Hepatocyte (in vitro differentiated cells): ENCODE measurements around the gene DGKQ. TPM values are rescaled to one million over a fixed set of nuclear protein-coding genes. Genes with fewer than 3 reads are reported as not detected.

Experiments used
- DNase-seq: peaks from one replicate; pipeline ENCODE4 v3.0.0-alpha.2; 2016; ENCODE audit warnings: low spot score
- H2AFZ ChIP-seq: fragments of 200-600 bp; sonication (generic); 2 replicates; pipeline ENCODE4 v1.6.0; 2016; ENCODE audit warnings: antibody characterized with exemption, mild to moderate bottlenecking
- H3K27ac ChIP-seq: fragments of 200-600 bp; sonication (generic); 2 replicates; pipeline ENCODE4 v1.5.1; 2016; ENCODE audit warnings: mild to moderate bottlenecking
- H3K27me3 ChIP-seq: fragments of 200-600 bp; sonication (generic); 2 replicates; pipeline ENCODE4 v1.6.1; 2016
- H3K36me3 ChIP-seq: fragments of 200-600 bp; sonication (generic); replicated peaks from 2 replicates; pipeline ENCODE4 v1.5.1; 2016; ENCODE audit warnings: low read depth; ENCODE audit not compliant: insufficient read depth
- H3K4me1 ChIP-seq: fragments of 200-600 bp; sonication (generic); 2 replicates; pipeline ENCODE4 v1.5.1; 2016; ENCODE audit warnings: mild to moderate bottlenecking, moderate library complexity; ENCODE audit not compliant: insufficient read depth
- H3K4me2 ChIP-seq: fragments of 200-600 bp; sonication (generic); 2 replicates; pipeline ENCODE4 v1.6.0; 2016
- H3K4me3 ChIP-seq: fragments of 200-600 bp; sonication (generic); 2 replicates; pipeline ENCODE4 v1.5.1; 2016; ENCODE audit warnings: mild to moderate bottlenecking
- H3K79me2 ChIP-seq: fragments of 200-600 bp; sonication (generic); 2 replicates; pipeline ENCODE4 v1.6.0; 2017; ENCODE audit warnings: mild to moderate bottlenecking
- H3K9me2 ChIP-seq: fragments of 200-600 bp; sonication (generic); replicated peaks from 2 replicates; pipeline ENCODE4 v1.6.0; 2017; ENCODE audit warnings: mild to moderate bottlenecking; ENCODE audit not compliant: insufficient read depth
- H3K9me3 ChIP-seq: fragments of 200-600 bp; sonication (generic); 2 replicates; pipeline ENCODE4 v1.5.1; 2016; ENCODE audit warnings: low read depth, mild to moderate bottlenecking
- H4K20me1 ChIP-seq: fragments of 200-600 bp; sonication (generic); 2 replicates; pipeline ENCODE4 v1.6.0; 2016; ENCODE audit warnings: mild to moderate bottlenecking; ENCODE audit not compliant: insufficient read depth, poor library complexity, severe bottlenecking
- EZH2 ChIP-seq: fragments of 200-600 bp; sonication (generic); IDR thresholded peaks from 2 replicates; pipeline ENCODE4 v1.6.1; 2016; ENCODE audit warnings: antibody characterized with exemption, mild to moderate bottlenecking, borderline replicate concordance
- EZH2phosphoT487 ChIP-seq: fragments of 200-600 bp; sonication (generic); IDR thresholded peaks from one replicate; pipeline ENCODE4 v1.6.1; 2018; ENCODE audit warnings: antibody characterized with exemption, mild to moderate bottlenecking, low read depth, moderate library complexity; ENCODE audit not compliant: unreplicated experiment, severe bottlenecking
- whole genome bisulfite sequencing: methylation state at CpG from one replicate; pipeline ENCODE4 v1.1.6; 2016; ENCODE audit warnings: low lambda C conversion rate; ENCODE audit errors: missing lambda C conversion rate; 5-methylcytosine and 5-hydroxymethylcytosine counted together
- polyA plus RNA-seq: library from polyadenylated mRNA; unstranded; fragments of >200 nt; fragmentation: Nextera tagmentation; extraction: Ambion mirVana; gene quantifications from 2 replicates; pipeline ENCODE4 v1.2.1, GENCODE V29; 2016
- total RNA-seq: library from RNA; depleted of rRNA; stranded (reverse); fragments of >200 nt; gene quantifications from 2 replicates; pipeline ENCODE4 v1.2.3, GENCODE V29; 2014
- TF ChIP-seq, protein P1 (sequence below): fragments of 200-600 bp; sonication (generic); IDR thresholded peaks from 2 replicates; pipeline ENCODE4 v1.5.1; 2016; ENCODE audit warnings: antibody characterized with exemption, mild to moderate bottlenecking; ENCODE audit not compliant: poor library complexity

Gene DGKQ
- total and polyA plus RNA-seq, 2 experiments from 2014 or later, result 17.4 to 20.7 TPM

DNA sequence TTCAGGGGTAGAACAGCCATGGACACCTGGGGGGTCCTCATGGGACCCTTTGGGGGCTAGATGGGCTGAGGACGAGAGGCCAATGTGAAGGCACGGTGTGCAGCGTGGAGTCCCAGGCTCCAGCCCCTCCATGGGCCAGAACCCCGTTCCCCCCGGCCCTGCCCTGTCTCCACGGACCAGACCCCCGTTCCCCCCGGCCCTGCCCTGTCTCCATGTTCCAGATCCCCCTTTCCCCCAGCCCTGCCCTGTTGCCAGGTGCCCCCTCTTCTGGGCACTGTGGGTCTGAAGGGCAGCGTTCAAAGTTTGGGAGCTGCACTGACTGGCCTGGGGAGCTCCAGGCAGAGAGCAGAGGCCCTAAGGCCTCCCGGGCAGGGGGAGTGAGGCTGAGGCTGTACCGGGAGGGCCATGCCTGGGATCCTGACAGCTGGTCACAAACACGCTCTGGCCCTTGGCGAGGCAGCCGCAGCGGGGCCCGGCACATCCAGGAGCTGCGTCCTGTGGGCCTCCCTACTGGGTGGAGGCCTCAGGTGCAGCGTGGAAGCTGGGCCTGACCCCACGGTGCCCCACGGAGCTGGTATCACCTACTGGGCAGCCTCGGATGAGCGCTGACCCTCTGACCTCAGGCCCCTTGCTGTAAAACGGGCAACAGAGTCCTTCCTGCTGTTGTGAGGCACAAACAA is 8.9 kb downstream of the DGKQ start:
- Histone ChIP-seq H3K36me3 (no peaks in the 10 kb centered on the region), H3K27ac (no peak overlapping the region), H4K20me1 (no peaks in the 10 kb centered on the region), H3K79me2 (no peaks in the 10 kb centered on the region), H3K4me1 (no peaks in the 10 kb centered on the region), H3K4me3 (no peak overlapping the region), H3K9me2 (no peaks in the 10 kb centered on the region), H2AFZ (no peak overlapping the region), H3K27me3 (no peaks in the 10 kb centered on the region), H3K4me2 (no peak overlapping the region), H3K9me3 (no peaks in the 10 kb centered on the region)
- DNase-seq, result no peak
- WGBS, result 95% methylated on average over 21 of the region's 23 CpGs
- TF ChIP-seq, protein P1, sequence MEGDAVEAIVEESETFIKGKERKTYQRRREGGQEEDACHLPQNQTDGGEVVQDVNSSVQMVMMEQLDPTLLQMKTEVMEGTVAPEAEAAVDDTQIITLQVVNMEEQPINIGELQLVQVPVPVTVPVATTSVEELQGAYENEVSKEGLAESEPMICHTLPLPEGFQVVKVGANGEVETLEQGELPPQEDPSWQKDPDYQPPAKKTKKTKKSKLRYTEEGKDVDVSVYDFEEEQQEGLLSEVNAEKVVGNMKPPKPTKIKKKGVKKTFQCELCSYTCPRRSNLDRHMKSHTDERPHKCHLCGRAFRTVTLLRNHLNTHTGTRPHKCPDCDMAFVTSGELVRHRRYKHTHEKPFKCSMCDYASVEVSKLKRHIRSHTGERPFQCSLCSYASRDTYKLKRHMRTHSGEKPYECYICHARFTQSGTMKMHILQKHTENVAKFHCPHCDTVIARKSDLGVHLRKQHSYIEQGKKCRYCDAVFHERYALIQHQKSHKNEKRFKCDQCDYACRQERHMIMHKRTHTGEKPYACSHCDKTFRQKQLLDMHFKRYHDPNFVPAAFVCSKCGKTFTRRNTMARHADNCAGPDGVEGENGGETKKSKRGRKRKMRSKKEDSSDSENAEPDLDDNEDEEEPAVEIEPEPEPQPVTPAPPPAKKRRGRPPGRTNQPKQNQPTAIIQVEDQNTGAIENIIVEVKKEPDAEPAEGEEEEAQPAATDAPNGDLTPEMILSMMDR, result no peak
- TF ChIP-seq EZH2, result no peak
- TF ChIP-seq EZH2phosphoT487, result no peak

DNA sequence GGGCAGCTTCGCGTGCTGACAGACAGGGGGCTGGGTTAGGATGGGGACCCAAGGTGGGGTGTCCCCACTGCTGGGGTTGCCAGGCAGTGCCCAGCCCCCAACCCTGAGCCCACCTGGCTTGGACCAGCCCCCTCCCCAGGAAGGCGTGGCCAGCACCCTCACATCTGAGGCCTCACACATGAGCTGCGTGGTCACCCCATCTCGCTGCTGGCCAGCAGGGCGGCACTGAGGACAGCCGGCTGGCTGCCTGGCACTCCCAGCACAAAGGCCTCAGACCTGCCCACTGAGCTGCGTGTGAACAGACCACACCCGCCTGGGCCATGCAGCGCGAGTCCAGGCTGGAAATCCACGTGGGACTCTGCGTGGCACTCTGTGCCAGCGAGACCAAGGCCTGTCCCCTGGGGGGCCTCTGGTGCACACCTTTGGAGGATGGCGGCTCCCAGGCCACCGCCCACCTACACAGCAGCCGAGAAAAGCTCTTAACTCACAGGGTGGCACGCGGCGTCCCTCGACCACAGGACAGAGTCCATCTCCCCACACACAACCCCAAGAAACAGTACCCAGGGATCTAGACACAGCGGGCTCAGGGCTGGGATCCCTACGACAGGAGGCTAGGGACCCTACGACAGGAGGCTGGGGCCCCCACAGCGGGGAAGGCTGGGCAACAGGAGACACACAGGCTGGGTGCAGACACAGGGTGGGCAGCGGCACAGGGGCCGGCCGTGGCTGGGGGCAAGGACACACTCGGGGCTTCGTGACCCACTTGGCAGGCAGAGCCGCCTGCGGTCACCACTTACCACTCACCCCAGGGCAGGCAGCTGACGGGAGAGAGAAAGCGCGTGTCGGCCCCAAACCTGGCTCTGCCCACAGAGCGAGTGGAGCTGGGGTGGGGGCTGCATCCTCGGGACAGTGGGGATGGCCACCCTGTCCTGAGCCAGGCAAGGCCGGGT is 9.8 kb downstream of the DGKQ start:
- H2AFZ ChIP-seq, result no peak overlapping the region
- WGBS, result 95% methylated on average over 34 of the region's 39 CpGs

DNA sequence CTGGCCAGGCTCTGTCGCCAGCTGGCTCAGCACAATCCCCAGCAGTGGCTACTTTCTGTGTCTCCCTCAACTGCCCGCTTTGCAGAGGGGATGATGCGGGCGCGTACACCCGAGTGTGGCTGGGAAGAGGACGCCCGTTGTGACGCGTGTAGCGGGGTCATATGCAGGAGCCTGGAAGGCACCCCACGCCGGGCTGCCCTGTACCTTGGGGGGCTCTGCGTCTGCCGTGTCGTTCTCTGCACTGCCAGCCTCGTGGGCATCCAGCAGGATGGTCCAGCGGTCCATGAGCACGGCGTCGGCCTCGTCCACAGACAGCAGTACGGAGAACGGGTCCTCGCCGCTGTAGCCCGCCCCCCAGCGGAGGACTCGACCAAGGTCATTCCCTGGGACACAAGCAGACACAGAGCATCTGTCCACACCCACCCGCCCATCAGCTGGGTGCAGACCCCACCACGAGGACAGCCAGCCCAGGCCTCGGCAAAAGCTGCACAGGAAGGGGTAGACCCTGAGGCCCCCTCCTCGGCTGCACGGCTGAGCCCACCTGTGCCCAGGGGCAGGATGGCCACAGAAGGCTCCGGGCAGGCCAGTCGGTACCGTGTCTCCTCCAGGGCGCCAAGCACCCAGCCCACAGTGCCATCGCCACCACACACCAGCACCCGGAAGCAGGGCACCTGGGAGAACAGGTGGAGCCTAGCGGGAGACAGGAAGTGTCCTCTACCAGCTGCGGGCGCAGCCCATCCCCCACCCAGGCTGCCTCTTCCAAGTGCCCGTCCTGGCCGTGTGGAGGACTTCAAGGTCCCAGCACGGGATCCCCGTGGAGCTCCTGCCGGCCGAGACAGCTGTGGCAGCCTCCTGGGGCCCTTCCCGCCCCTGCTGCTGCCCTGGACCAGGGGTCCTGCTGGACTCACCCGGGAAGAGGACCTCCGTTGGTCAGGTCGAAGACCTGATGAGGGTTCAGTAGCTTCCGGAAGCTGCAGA is 10.8 kb downstream of the DGKQ start:
- Histone ChIP-seq H3K4me1 (no peaks in the 10 kb centered on the region), H3K27ac (no peak overlapping the region), H3K4me2 (no peak overlapping the region), H3K4me3 (no peak overlapping the region), H3K9me3 (no peaks in the 10 kb centered on the region), H3K9me2 (no peaks in the 10 kb centered on the region), H3K27me3 (no peaks in the 10 kb centered on the region), H3K36me3 (no peaks in the 10 kb centered on the region), H3K79me2 (no peaks in the 10 kb centered on the region), H4K20me1 (no peaks in the 10 kb centered on the region), H2AFZ (no peak overlapping the region)
- DNase-seq, result no peak
- WGBS, result 97% methylated on average over 47 of the region's 54 CpGs
- TF ChIP-seq, protein P1, result no peak
- no peak for TF ChIP-seq EZH2
- TF ChIP-seq EZH2phosphoT487, result no peak

More for the DNA sequence above, 9.8 kb downstream of the DGKQ start:
- Histone ChIP-seq H3K9me3 (no peaks in the 10 kb centered on the region), H3K9me2 (no peaks in the 10 kb centered on the region), H3K27me3 (no peaks in the 10 kb centered on the region), H3K4me2 (no peak overlapping the region), H3K4me3 (no peak overlapping the region), H4K20me1 (no peaks in the 10 kb centered on the region), H3K36me3 (no peaks in the 10 kb centered on the region), H3K4me1 (no peaks in the 10 kb centered on the region), H3K79me2 (no peaks in the 10 kb centered on the region), H3K27ac (no peak overlapping the region)
- TF ChIP-seq EZH2 (no peak), EZH2phosphoT487 (no peak)
- TF ChIP-seq, protein P1, result no peak
- DNase-seq, result no peak
